GM23248 (cell line): ENCODE data around the gene COL6A3.

Experiments used
- EZH2 ChIP-seq: fragments of 200-600 bp; sonication (generic); IDR thresholded peaks from 2 replicates; pipeline ENCODE4 v1.6.1; 2018; ENCODE audit warnings: antibody characterized with exemption, mild to moderate bottlenecking; ENCODE audit not compliant: insufficient read depth, poor library complexity, severe bottlenecking
- EZH2phosphoT487 ChIP-seq: fragments of 200-600 bp; sonication (generic); IDR thresholded peaks from 2 replicates; pipeline ENCODE4 v1.6.1; 2018; ENCODE audit warnings: antibody characterized with exemption, moderate library complexity, mild to moderate bottlenecking, low read depth; ENCODE audit not compliant: insufficient read depth

GRCh38 chr2:237413777-237414661 is at the start of gene COL6A3:
- TF ChIP-seq EZH2phosphoT487: no peak
- TF ChIP-seq EZH2: no peak
